Measurements from ENCODE around the gene GPATCH8. TPM values are rescaled to one million over a fixed set of nuclear protein-coding genes. Genes with fewer than 3 reads are reported as not detected.

GPATCH8 gene
- total and polyA plus RNA-seq, 10 of the 15 experiments (the other 5 are each of a cell fraction or from before 2014, with no cell fraction given) = 11.7 to 45.1 (median 21.3) TPM

- no peaks in the 10 kb centered on the region for H3K79me2 ChIP-seq (ENCODE audit: control insufficient read depth, insufficient read depth, low read length)
- no peak overlapping the region for H3K27ac ChIP-seq (ENCODE audit: control insufficient read depth, insufficient read depth)
- no peaks in the 10 kb centered on the region for H3K27me3 ChIP-seq (replicated peaks in 1 of 2; ENCODE audit: control insufficient read depth in 2 of 2, insufficient read depth in 2 of 2, low read length in 1 of 2)
- no peaks in the 10 kb centered on the region for H3K9me3 ChIP-seq (replicated peaks; ENCODE audit: control insufficient read depth, insufficient read depth, low read length)
- H3K9ac ChIP-seq (ENCODE audit: control insufficient read depth, insufficient read depth, low read length) = no peak overlapping the region
- no peaks in the 10 kb centered on the region for H4K20me1 ChIP-seq (ENCODE audit: control insufficient read depth, insufficient read depth)
- in situ Hi-C loops (cut with MboI) (no loop called here), intact Hi-C loops (cut with micrococcal nuclease; ENCODE audit: unreplicated experiment) (no loop called here)
- H3K36me3 ChIP-seq (ENCODE audit: control insufficient read depth in 2 of 2, insufficient read depth in 2 of 2, low read length in 1 of 2) = no peaks in the 10 kb centered on the region
- FAIRE-seq (no peak), DNase-seq (ENCODE audit: low read depth, low spot score) (no peak), ATAC-seq (no peak)
- no peak overlapping the region for H3K4me2 ChIP-seq (ENCODE audit: control insufficient read depth, insufficient read depth)
- WGBS (ENCODE audit: insufficient coverage, insufficient replicate concordance, low lambda C conversion rate, missing lambda C conversion rate) = 76% methylated on average over 11 of the region's 11 CpGs
- H3K4me1 ChIP-seq (ENCODE audit: control insufficient read depth, insufficient read depth, low read length) = peaks cover 17% of the 10 kb centered on the region
- TF ChIP-seq, protein P1, sequence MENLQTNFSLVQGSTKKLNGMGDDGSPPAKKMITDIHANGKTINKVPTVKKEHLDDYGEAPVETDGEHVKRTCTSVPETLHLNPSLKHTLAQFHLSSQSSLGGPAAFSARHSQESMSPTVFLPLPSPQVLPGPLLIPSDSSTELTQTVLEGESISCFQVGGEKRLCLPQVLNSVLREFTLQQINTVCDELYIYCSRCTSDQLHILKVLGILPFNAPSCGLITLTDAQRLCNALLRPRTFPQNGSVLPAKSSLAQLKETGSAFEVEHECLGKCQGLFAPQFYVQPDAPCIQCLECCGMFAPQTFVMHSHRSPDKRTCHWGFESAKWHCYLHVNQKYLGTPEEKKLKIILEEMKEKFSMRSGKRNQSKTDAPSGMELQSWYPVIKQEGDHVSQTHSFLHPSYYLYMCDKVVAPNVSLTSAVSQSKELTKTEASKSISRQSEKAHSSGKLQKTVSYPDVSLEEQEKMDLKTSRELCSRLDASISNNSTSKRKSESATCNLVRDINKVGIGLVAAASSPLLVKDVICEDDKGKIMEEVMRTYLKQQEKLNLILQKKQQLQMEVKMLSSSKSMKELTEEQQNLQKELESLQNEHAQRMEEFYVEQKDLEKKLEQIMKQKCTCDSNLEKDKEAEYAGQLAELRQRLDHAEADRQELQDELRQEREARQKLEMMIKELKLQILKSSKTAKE (IDR thresholded peaks at IDR 0.05; ENCODE audit: low read depth, poor library complexity, severe bottlenecking) = no peak
- TF ChIP-seq NR2C1 (IDR thresholded peaks at IDR 0.05) (no peak), YBX1 (IDR thresholded peaks at IDR 0.05) (no peak), SRF (IDR thresholded peaks at IDR 0.05; ENCODE audit: low read depth in 2 of 2, low read length in 2 of 2) (no peak), RUNX3 (IDR thresholded peaks at IDR 0.05; ENCODE audit: low read length) (no peak), GABPA (IDR thresholded peaks at IDR 0.05; ENCODE audit: low read depth) (no peak)
- RAD21 ChIA-PET (ENCODE audit: unreplicated experiment) = no interaction called here
- BruUV-seq (replicated peaks) = no TSS peak
- POLR2A ChIA-PET = no interaction called here
- SMC1A ChIA-PET (ENCODE audit: uncharacterized antibody, unreplicated experiment) = no interaction called here
- CTCF ChIA-PET = interaction anchor here (1.1 to 1.4 kb wide), 2 partner anchors 9 to 17 kb away, joined by 3 to 5 read pairs; no protein-coding TSS in a partner anchor
- H2AFZ ChIP-seq (ENCODE audit: control insufficient read depth, low read depth, low read length) = no peak overlapping the region
- H3K4me3 ChIP-seq = no peak overlapping the region
These were observed 37.3 kb upstream of the GPATCH8 start for GRCh38 chr17:44540246-44541084.

All from GM12878 (cell line).